ENCODE results near the gene TUBB4B. TPM values are rescaled to one million over a fixed set of nuclear protein-coding genes. Genes with fewer than 3 reads are reported as not detected.

The TUBB4B gene
- polyA plus RNA-seq, 2 of the 4 experiments (the other 2 are of a cell fraction) = 256 to 671 TPM

DNA sequence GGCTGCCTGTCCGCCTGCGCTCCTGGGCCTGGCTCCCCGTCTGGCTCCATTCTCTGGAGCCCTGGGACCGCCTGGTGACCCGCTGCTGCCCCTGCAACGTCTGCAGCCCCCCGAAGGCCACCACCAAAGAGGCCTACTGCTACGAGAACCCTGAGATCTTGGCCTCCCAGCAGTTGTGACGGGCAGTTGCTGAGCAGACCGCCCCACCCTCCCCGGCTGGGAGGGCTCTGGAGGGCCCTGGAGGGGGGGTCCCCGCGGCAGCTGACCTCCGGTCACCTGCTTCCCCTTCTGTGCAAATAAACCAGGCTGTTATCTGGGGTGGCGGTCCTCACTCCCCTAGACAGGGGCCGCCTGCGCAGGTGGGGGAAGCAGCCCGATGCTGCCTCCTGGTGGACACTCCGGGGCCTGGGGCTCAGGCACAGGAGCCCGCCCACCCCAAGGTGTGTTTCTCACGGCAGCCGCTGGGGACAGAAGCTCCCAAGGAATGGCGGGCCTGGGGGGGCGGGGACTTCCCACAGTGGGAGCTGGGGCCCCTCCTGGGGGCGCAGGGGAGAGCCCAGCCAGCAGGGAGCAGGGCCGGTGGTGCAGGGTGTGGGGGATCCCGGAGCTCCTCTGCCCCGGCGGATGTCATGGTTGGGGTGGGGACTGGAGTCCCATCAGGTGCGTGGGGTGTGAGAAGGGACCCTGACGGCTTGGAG, 4.7 kb upstream of the TUBB4B start:
- FAIRE-seq (no peak), DNase-seq (ENCODE audit: low read depth in 1 of 2, low spot score in 1 of 2) (peak; percentile 82 to 93), ATAC-seq (peak; percentile 20 to 69)
- Histone ChIP-seq H3K4me3 (no peak overlapping the region), H3K4me2 (peak overlapping the region; percentile 65), H3K4me1 (peaks cover 35% of the 10 kb centered on the region), H3K27ac (peak overlapping the region in 1 of 2 experiments; percentile 63; a peak in 3 of 6 replicates), H3K9me3 (no peaks in the 10 kb centered on the region)
- ChIA-PET CTCF (interaction anchor here (0.6 to 13.1 kb wide), 67 partner anchors 8 to 431 kb away, joined by 3 to 236 read pairs (median 5); partner anchors contain the start of genes ANAPC2, CYSRT1, DPP7 and FUT7), POLR2A (interaction anchor here (0.6 to 1.8 kb wide), 3 partner anchors 13 to 106 kb away, joined by 3 to 5 read pairs (median 4); no protein-coding TSS in a partner anchor)
- 38% methylated on average over 20 of the region's 31 CpGs for WGBS (ENCODE audit: missing lambda C conversion rate)
- TF ChIP-seq FOSB (CRISPR knock-in tag; IDR thresholded peaks at IDR 0.05) (no peak), NPAS2 (CRISPR knock-in tag; IDR thresholded peaks at IDR 0.05; ENCODE audit: borderline replicate concordance) (no peak), TP53 (CRISPR knock-in tag; IDR thresholded peaks at IDR 0.05) (no peak), EHMT2 (IDR thresholded peaks at IDR 0.05; ENCODE audit: low read depth) (no peak), HMGXB4 (CRISPR knock-in tag; IDR thresholded peaks at IDR 0.05; ENCODE audit: borderline replicate concordance) (0 out of 2 replicates have a peak, but pooled peaks have one; percentile 18), ZSCAN20 (CRISPR knock-in tag; IDR thresholded peaks at IDR 0.05) (no peak), JUNB (IDR thresholded peaks at IDR 0.05) (no peak), RFX5 (IDR thresholded peaks at IDR 0.05) (no peak), RAD21 (conservative IDR thresholded peaks at IDR 0.05 in 1 of 2, IDR thresholded peaks at IDR 0.05 in 1 of 2) (peak; percentile 76 to 84), PBX3 (IDR thresholded peaks at IDR 0.05) (0 out of 2 replicates have a peak, but pooled peaks have one; percentile 16), HDAC2 (IDR thresholded peaks at IDR 0.05) (no peak), BHLHE40 (IDR thresholded peaks at IDR 0.05; ENCODE audit: low read depth, low read length) (no peak), FOXS1 (CRISPR knock-in tag; IDR thresholded peaks at IDR 0.05) (no peak), CBX2 (IDR thresholded peaks at IDR 0.05; ENCODE audit: borderline replicate concordance, low read depth) (no peak), HEYL (CRISPR knock-in tag; IDR thresholded peaks at IDR 0.05) (no peak), MAFK (IDR thresholded peaks at IDR 0.05; ENCODE audit: partially characterized antibody) (no peak), MAZ (IDR thresholded peaks at IDR 0.05; ENCODE audit: borderline replicate concordance, low read depth, low read length) (peak; percentile 70; the same call in 1 of the 2 replicates), CHD4 (IDR thresholded peaks at IDR 0.05; ENCODE audit: borderline replicate concordance) (no peak), KDM5A (IDR thresholded peaks at IDR 0.05) (no peak), ESRRA (IDR thresholded peaks at IDR 0.05; ENCODE audit: borderline replicate concordance, low read length) (no peak), SREBF2 (IDR thresholded peaks at IDR 0.05) (no peak), E2F6 (IDR thresholded peaks at IDR 0.05; ENCODE audit: borderline replicate concordance, low read depth) (no peak), NFE2L2 (conservative IDR thresholded peaks at IDR 0.05; ENCODE audit: low read length) (no peak), HOXB5 (CRISPR knock-in tag; IDR thresholded peaks at IDR 0.05) (no peak), JUN (IDR thresholded peaks at IDR 0.05) (no peak; a peak in 1 of 5 replicates), RARB (CRISPR knock-in tag; IDR thresholded peaks at IDR 0.05) (no peak), NR3C1 (IDR thresholded peaks at IDR 0.05) (no peak), POLR2AphosphoS2 (conservative IDR thresholded peaks at IDR 0.05; ENCODE audit: low read length) (no peak), SMC3 (IDR thresholded peaks at IDR 0.05) (peak; percentile 84)
- TF ChIP-seq, protein P1, sequence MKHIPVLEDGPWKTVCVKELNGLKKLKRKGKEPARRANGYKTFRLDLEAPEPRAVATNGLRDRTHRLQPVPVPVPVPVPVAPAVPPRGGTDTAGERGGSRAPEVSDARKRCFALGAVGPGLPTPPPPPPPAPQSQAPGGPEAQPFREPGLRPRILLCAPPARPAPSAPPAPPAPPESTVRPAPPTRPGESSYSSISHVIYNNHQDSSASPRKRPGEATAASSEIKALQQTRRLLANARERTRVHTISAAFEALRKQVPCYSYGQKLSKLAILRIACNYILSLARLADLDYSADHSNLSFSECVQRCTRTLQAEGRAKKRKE (CRISPR knock-in tag; IDR thresholded peaks at IDR 0.05; ENCODE audit: low read depth) = no peak
- TF ChIP-seq, protein P2, sequence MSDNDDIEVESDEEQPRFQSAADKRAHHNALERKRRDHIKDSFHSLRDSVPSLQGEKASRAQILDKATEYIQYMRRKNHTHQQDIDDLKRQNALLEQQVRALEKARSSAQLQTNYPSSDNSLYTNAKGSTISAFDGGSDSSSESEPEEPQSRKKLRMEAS (IDR thresholded peaks at IDR 0.05) = peak; percentile 54
- TF ChIP-seq, protein P3, sequence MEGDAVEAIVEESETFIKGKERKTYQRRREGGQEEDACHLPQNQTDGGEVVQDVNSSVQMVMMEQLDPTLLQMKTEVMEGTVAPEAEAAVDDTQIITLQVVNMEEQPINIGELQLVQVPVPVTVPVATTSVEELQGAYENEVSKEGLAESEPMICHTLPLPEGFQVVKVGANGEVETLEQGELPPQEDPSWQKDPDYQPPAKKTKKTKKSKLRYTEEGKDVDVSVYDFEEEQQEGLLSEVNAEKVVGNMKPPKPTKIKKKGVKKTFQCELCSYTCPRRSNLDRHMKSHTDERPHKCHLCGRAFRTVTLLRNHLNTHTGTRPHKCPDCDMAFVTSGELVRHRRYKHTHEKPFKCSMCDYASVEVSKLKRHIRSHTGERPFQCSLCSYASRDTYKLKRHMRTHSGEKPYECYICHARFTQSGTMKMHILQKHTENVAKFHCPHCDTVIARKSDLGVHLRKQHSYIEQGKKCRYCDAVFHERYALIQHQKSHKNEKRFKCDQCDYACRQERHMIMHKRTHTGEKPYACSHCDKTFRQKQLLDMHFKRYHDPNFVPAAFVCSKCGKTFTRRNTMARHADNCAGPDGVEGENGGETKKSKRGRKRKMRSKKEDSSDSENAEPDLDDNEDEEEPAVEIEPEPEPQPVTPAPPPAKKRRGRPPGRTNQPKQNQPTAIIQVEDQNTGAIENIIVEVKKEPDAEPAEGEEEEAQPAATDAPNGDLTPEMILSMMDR (IDR thresholded peaks at IDR 0.05) = peak; percentile 97
- TF ChIP-seq, protein P4, sequence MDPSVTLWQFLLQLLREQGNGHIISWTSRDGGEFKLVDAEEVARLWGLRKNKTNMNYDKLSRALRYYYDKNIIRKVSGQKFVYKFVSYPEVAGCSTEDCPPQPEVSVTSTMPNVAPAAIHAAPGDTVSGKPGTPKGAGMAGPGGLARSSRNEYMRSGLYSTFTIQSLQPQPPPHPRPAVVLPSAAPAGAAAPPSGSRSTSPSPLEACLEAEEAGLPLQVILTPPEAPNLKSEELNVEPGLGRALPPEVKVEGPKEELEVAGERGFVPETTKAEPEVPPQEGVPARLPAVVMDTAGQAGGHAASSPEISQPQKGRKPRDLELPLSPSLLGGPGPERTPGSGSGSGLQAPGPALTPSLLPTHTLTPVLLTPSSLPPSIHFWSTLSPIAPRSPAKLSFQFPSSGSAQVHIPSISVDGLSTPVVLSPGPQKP (IDR thresholded peaks at IDR 0.05; ENCODE audit: low read depth, low read length) = no peak

All from A549 (cell line).